ENCODE results near the gene GABRA5.

GRCh38 chr15:26838742-26839460 lies 28.0 kb upstream of the GABRA5 start:
- TF ChIP-seq ZC3H10 (CRISPR knock-in tag; IDR thresholded peaks at IDR 0.05) (no peak), RARB (CRISPR knock-in tag; IDR thresholded peaks at IDR 0.05) (no peak), CSDC2 (CRISPR knock-in tag; IDR thresholded peaks at IDR 0.05) (no peak)

Measured in SK-N-SH treated with all-trans-retinoic acid at 6 μM for 48 hours (cell line).